ENCODE data around the gene PRKAG2. TPM values are rescaled to one million over a fixed set of nuclear protein-coding genes. Genes with fewer than 3 reads are reported as not detected.

The PRKAG2 gene
- total and polyA plus RNA-seq, 2 of the 13 experiments (the other 11 are each of a cell fraction or from before 2014, with no cell fraction given), result 0.90 to 1.3 TPM

- H3K36me3 ChIP-seq (replicated peaks in 1 of 2; ENCODE audit: control insufficient read depth in 1 of 2, insufficient read depth in 2 of 2, low read length in 2 of 2), result no peaks in the 10 kb centered on the region; a peak in 1 of 5 replicates
- no peak overlapping the region for H3K4me3 ChIP-seq (replicated peaks in 1 of 3; ENCODE audit: insufficient read depth in 1 of 3, low read depth in 2 of 3, low read length in 3 of 3)
- ATAC-seq (no peak), FAIRE-seq (no peak), DNase-seq (ENCODE audit: low spot score) (no peak)
- no peak overlapping the region for H3K4me2 ChIP-seq (ENCODE audit: low read depth, low read length)
- H3K27ac ChIP-seq (ENCODE audit: extremely low read length, insufficient read depth, low read length), result no peak overlapping the region
- 88% methylated on average over 5 of the region's 5 CpGs for WGBS (ENCODE audit: low lambda C conversion rate)
- intact Hi-C loops (cut with micrococcal nuclease; ENCODE audit: unreplicated experiment) (no loop called here), in situ Hi-C loops (cut with HindIII; ENCODE audit: extremely low pct_ligation_motif_present, low pct_unique_long_range_greater_than_20kb) (no loop called here)
- peaks cover 97% of the 10 kb centered on the region for H3K79me2 ChIP-seq (ENCODE audit: insufficient read depth, low read length)
- TF ChIP-seq MED13 (CRISPR knock-in tag; IDR thresholded peaks at IDR 0.05) (no peak), MYNN (CRISPR knock-in tag; IDR thresholded peaks at IDR 0.05; ENCODE audit: low read depth) (no peak), PRDM4 (CRISPR knock-in tag; IDR thresholded peaks at IDR 0.05; ENCODE audit: borderline replicate concordance) (no peak), U2AF1 (optimal IDR thresholded peaks at IDR 0.05; ENCODE audit: low read depth, low read length) (no peak), ZNF777 (CRISPR knock-in tag; IDR thresholded peaks at IDR 0.05) (no peak), AFF4 (CRISPR knock-in tag; IDR thresholded peaks at IDR 0.05) (no peak), RFX3 (CRISPR knock-in tag; IDR thresholded peaks at IDR 0.05) (no peak), ZNF546 (CRISPR knock-in tag; conservative IDR thresholded peaks at IDR 0.05) (no peak), SOX6 (IDR thresholded peaks at IDR 0.05) (no peak), SOX6 (CRISPR knock-in tag; IDR thresholded peaks at IDR 0.05) (no peak)
- CTCF ChIA-PET (ENCODE audit: low intra/inter-chr PET ratio, low total read pairs), result no interaction called here
- H4K20me1 ChIP-seq (ENCODE audit: insufficient read depth, low read length), result peaks cover 62% of the 10 kb centered on the region
- no peaks in the 10 kb centered on the region for H3K27me3 ChIP-seq (ENCODE audit: control insufficient read depth in 1 of 2, insufficient read depth in 2 of 2, low read length in 2 of 2)
- POLR2A ChIA-PET, result no interaction called here
- H2AFZ ChIP-seq (ENCODE audit: low read length), result no peak overlapping the region
- no peak overlapping the region for H3K9ac ChIP-seq (ENCODE audit: insufficient read depth, low read depth, low read length)
- H3K4me1 ChIP-seq (ENCODE audit: insufficient read depth, low read length), result peaks cover 46% of the 10 kb centered on the region
- H3K9me3 ChIP-seq (ENCODE audit: low read length), result no peaks in the 10 kb centered on the region
- BruUV-seq (replicated peaks), result no TSS peak
Measured at GRCh38 chr7:151506901-151507382, 370.0 kb downstream of the PRKAG2 start.

Small RNA genes lying within 50 kb of the gene (small RNA-seq; reads per million reads assigned to genes)
- gene RF00019 (ENCODE audit: insufficient read depth in 2 of 3, insufficient read length in 3 of 3, low read depth in 2 of 3, low replicate concordance in 1 of 3), result 0 reads per million in 3 experiments
- gene RNU6-604P (ENCODE audit: insufficient read depth in 2 of 3, insufficient read length in 3 of 3, low read depth in 2 of 3, low replicate concordance in 1 of 3), result 0 reads per million in 3 experiments

Other genes starting within 250 kb of the PRKAG2 start
- not detected in 2 replicates for gene GALNTL5, start 79.3 kb upstream of the PRKAG2 start, total RNA-seq (2016; rRNA removed; fragmentation: Illumina TruSeq; extraction: Trizol)
- not detected in 2 replicates for gene GALNTL5, start 79.3 kb upstream of the PRKAG2 start, polyA plus RNA-seq (2011; rRNA removed)
- gene GALNT11, start 148.6 kb upstream of the PRKAG2 start, total RNA-seq (2016; rRNA removed; fragmentation: Illumina TruSeq; extraction: Trizol), result 14.9 and 16.3 TPM in 2 replicates
- gene GALNT11, start 148.6 kb upstream of the PRKAG2 start, polyA plus RNA-seq (2011; rRNA removed), result 9.3 and 10.9 TPM in 2 replicates